AG10803 (cell line): ENCODE data around the gene C1orf159.

ENCODE experiments used
- DNase-seq: peaks from one replicate; pipeline ENCODE4 v3.0.0; 2010; ENCODE audit warnings: low read depth
- H3K4me3 ChIP-seq: 2 replicates; pipeline ENCODE4 v1.5.1; 2011; ENCODE audit warnings: mild to moderate bottlenecking, low read length, control low read depth
- TF ChIP-seq, protein P1 (sequence below): conservative IDR thresholded peaks from 2 replicates; pipeline ENCODE4 v1.5.1; 2011; ENCODE audit warnings: mild to moderate bottlenecking, low read length, control low read depth, inconsistent platforms

Gene C1orf159

GRCh38 chr1:1084372-1085170 is 31.3 kb downstream of the C1orf159 start:
- no peak for DNase-seq
- TF ChIP-seq, protein P1, sequence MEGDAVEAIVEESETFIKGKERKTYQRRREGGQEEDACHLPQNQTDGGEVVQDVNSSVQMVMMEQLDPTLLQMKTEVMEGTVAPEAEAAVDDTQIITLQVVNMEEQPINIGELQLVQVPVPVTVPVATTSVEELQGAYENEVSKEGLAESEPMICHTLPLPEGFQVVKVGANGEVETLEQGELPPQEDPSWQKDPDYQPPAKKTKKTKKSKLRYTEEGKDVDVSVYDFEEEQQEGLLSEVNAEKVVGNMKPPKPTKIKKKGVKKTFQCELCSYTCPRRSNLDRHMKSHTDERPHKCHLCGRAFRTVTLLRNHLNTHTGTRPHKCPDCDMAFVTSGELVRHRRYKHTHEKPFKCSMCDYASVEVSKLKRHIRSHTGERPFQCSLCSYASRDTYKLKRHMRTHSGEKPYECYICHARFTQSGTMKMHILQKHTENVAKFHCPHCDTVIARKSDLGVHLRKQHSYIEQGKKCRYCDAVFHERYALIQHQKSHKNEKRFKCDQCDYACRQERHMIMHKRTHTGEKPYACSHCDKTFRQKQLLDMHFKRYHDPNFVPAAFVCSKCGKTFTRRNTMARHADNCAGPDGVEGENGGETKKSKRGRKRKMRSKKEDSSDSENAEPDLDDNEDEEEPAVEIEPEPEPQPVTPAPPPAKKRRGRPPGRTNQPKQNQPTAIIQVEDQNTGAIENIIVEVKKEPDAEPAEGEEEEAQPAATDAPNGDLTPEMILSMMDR, result no peak

DNA sequence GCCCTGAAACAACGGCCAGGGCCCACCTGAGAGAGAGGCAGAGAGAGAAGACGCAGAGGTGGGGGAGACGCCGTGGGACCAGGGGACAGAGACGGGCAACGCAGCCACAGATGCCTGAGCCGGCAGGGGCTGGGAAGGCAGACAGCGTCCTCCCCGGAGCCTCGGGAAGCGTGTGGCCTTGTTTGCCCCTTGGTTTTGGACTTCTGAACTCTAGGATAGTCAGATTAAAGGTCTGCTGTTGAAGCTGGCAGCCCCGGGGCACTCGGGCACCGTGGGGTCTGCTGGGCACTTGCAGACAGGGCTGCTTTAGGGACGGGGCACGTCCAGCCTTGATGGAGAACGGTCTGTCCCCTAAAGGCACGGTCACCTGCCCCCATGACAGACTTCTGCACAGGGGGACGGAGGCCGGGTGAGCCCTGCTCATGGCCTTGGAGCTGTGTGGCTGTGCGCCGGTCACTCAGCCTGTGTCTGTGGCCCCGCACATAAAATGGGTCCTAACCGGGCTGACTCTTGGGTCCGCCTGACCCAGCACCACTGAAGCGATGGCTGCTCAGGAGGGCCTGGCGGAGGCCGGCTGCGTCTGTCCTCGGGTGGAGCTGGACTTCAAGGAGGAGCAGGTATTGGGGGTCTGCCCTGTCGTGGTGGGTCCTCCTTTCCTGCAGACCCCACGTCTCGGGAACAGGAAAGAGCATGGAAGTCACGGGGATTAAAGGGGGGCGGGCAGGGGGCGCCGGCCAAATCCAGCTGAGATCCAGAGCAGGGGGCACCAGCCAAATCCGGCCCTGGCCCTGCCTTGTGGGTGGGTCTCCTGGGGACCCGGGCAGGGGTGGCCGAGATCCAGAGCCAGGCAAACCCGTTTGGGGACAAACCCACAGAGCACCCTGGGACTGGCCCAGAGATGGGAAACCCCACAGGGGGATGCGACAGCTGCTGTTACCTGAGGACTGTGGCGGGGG is 32.2 kb downstream of the C1orf159 start:
- TF ChIP-seq, protein P1, result no peak
- DNase-seq, result no peak
- H3K4me3 ChIP-seq, result no peak overlapping the region

More at GRCh38 chr1:1084372-1085170, 31.3 kb downstream of the C1orf159 start:
- H3K4me3 ChIP-seq, result no peak overlapping the region

GRCh38 chr1:1082776-1083415 is 33.0 kb downstream of the C1orf159 start:
- no peak for DNase-seq
- TF ChIP-seq, protein P1, result no peak
- no peak overlapping the region for H3K4me3 ChIP-seq

DNA sequence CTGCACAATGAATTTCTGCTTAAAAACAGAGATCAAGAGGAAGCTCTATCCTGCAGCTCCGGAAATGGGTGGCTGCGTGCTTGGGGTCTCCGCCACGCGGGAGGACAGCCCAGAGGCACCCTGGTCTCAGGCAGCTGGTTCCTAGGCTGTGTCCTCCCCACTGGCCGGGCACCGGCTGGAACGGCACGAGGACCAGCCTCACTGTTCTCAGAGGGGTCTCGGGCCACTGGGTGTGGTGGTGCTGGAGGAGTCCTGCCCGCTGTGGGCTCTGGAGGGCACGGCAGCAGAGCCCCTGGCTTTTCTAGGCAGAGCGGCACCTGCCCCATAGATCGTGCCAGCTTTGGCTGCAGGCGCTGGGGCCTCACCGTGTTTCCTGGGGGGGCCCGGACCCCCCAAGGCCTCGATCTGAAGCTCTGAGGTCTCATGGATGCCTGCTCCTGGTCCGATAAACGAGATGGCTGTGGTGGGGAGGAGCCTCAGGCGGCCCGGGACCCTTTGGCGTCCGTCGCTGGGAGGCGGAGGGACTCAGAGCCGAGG is 33.6 kb downstream of the C1orf159 start:
- TF ChIP-seq, protein P1, result no peak
- H3K4me3 ChIP-seq, result no peak overlapping the region
- DNase-seq, result no peak

DNA sequence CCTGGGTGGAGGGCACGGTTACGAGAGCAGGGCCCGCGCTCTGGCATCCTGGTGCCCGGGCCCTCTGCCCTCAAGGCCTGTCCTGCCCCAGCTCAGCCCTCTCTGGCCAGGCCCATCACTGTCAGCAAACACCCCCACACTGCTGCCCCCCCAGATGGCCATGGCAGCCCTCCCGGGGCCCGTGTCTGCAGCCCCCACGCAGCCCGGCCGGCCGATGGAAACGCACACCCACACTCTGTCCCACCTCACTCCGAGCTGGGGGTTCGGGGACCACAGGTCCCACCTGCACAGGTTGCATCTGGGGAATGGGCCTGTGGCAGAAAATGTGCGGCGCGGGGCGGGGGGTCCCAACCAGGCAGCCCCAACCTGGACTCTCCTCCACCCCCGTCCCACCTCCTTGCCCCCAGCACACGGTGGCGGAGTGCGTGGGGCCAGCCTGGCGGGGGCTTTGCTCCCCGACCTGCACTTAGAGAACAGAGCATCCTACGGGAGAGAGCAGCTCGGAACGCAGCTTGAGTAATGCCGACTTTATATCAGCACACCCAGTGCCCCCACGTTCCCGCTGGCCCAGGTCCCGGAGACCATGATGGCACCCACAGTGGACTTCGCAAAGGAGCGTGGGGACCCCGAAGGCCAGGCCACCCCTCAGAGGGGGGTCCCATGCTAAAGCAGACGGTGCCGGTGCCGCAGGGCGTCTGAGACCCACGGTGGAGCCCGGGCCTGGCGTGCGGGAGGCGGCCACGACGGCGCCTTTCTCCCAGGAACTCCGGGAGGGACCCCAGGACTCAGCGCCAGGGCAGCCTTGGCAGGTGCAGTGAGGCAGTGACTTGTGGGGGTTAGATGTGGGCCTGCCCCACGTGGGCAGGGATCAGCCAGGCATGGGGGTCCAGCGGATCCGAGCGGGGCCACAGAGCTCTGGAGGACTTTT is 34.3 kb downstream of the C1orf159 start:
- H3K4me3 ChIP-seq, result no peak overlapping the region
- TF ChIP-seq, protein P1, result no peak
- no peak for DNase-seq

GRCh38 chr1:1080951-1081310 is 35.0 kb downstream of the C1orf159 start:
- TF ChIP-seq, protein P1, result no peak
- DNase-seq, result no peak
- H3K4me3 ChIP-seq, result no peak overlapping the region
